Measurements from ENCODE around the gene TOR1AIP2. TPM values are rescaled to one million over a fixed set of nuclear protein-coding genes. Genes with fewer than 3 reads are reported as not detected.
A peak's percentile ranks its signal among the peaks of the same experiment; 100 is the strongest.

The TOR1AIP2 gene
- total RNA-seq, 4 donors from 2014 or later = 45.4 to 314 (median 218) TPM

DNA sequence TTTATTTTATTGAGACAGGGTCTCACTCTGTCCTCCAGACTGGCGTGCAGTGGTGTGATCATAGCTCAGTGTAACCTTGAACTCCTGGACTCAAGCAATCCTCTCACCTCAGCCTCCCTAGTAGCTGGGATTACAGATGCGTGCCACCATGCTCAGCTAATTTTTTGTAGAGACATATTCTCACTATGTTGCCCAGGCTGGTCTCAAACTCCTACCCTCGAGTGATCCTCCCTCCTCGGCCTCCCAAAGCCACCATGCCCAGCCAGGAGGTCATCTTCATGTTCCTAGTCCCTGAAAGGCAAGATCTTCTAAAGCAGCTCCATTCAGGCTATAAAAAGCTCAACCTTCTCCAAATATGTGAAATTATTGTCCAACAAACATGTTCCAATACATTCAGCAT, 53.9 kb downstream of the TOR1AIP2 start:
- H3K9me3 ChIP-seq = no peaks in the 10 kb centered on the region

DNA sequence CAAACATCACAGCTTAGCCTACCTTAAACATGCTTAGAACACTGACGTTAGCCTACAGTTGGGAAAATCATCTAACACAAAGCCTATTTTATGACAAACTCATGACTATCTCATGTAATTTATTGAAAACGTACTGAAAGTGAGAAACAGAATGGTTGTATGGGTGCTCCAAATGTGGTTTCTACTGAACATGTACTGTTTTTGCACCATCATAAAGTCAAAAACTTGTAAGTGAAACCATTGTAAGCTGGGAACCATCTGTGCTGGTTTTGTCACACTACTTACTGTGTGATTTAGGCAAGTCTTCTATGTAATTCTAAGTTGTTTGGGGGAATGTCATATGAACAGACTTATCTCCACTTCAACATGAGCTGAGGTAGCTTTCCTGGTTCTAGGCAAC, 55.5 kb downstream of the TOR1AIP2 start:
- no peaks in the 10 kb centered on the region for H3K36me3 ChIP-seq
- H3K27me3 ChIP-seq = no peaks in the 10 kb centered on the region
- H3K4me1 ChIP-seq = no peaks in the 10 kb centered on the region
- H3K4me3 ChIP-seq = no peak overlapping the region
- no peak for DNase-seq
- TF ChIP-seq, protein P1, sequence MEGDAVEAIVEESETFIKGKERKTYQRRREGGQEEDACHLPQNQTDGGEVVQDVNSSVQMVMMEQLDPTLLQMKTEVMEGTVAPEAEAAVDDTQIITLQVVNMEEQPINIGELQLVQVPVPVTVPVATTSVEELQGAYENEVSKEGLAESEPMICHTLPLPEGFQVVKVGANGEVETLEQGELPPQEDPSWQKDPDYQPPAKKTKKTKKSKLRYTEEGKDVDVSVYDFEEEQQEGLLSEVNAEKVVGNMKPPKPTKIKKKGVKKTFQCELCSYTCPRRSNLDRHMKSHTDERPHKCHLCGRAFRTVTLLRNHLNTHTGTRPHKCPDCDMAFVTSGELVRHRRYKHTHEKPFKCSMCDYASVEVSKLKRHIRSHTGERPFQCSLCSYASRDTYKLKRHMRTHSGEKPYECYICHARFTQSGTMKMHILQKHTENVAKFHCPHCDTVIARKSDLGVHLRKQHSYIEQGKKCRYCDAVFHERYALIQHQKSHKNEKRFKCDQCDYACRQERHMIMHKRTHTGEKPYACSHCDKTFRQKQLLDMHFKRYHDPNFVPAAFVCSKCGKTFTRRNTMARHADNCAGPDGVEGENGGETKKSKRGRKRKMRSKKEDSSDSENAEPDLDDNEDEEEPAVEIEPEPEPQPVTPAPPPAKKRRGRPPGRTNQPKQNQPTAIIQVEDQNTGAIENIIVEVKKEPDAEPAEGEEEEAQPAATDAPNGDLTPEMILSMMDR (IDR thresholded peaks at IDR 0.05) = no peak
- TF ChIP-seq POLR2A (IDR thresholded peaks at IDR 0.05) = no peak
- H3K27ac ChIP-seq = no peak overlapping the region
- H3K9me3 ChIP-seq = no peaks in the 10 kb centered on the region

More for the DNA sequence above, 53.9 kb downstream of the TOR1AIP2 start:
- no peaks in the 10 kb centered on the region for H3K36me3 ChIP-seq
- no peak for TF ChIP-seq POLR2A (IDR thresholded peaks at IDR 0.05)
- TF ChIP-seq, protein P1 (IDR thresholded peaks at IDR 0.05) = no peak
- H3K4me1 ChIP-seq = no peaks in the 10 kb centered on the region
- H3K4me3 ChIP-seq = no peak overlapping the region
- H3K27ac ChIP-seq = no peak overlapping the region
- H3K27me3 ChIP-seq = no peaks in the 10 kb centered on the region
- peak; percentile 2 to 15 (median 14) for DNase-seq

DNA sequence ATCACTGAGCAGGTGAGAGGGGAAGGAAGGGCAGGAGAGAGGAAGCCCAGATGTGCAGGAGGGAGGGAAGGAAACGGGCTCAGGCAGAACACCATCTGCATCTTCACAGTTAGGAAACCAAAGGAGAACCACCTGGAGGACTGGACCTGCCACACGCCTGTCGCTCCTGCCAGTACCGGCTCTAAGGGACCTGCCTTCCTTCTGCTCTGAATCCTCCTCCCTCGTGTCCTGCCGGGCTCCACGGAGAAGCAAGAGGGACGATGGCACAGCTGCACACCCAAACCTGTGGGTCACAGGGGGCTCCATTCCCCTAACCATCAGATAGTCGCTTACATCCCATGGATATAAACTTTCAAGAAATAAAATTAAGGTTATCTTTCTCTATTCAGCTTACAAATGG, 56.1 kb downstream of the TOR1AIP2 start:
- no peak overlapping the region for H3K4me3 ChIP-seq
- no peaks in the 10 kb centered on the region for H3K27me3 ChIP-seq
- TF ChIP-seq POLR2A (IDR thresholded peaks at IDR 0.05) = no peak
- TF ChIP-seq, protein P1 (IDR thresholded peaks at IDR 0.05) = no peak
- H3K4me1 ChIP-seq = no peaks in the 10 kb centered on the region
- H3K9me3 ChIP-seq = no peaks in the 10 kb centered on the region
- no peaks in the 10 kb centered on the region for H3K36me3 ChIP-seq
- H3K27ac ChIP-seq = no peak overlapping the region
- DNase-seq = peak in 2 of 3 donors; percentile 18 to 44

DNA sequence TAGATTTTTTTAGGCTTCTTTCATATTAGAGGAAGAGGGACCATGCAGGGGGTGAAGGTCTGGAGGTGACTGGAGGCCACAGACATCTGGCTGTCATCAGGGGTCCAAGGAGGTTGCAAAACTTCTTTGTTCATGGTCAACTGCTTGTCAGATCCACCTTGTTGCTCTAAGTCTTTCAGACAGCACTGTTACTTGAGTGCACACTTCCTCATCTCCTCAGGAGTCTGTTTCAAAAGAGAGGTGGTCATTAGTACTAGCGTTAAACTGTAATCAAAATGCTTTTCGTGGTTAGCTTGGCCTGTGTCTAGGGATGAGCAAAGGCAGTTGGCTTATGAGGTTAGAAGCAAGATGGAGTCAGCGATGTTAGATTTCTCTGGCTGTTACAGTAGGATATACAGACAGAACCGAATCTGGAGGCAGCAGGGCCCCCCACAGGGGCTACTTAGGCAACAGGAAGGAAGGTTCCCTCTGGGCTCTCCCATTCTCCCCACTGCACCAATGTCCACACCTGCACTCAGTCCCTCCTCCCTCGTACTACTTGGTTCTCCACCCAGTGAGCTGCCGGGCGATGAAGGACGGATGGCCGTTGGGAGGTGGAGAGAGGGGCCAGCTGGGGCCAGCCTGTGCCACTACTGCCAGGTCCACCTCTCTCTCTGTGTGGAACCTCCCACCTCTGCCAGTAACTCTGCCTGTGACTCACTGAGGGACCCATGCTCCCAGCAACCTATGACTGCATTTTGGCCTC, 57.2 kb downstream of the TOR1AIP2 start:
- Histone ChIP-seq H3K4me1 (peaks cover 0 to 4% (median under 1%) of the 10 kb centered on the region in 4 donors), H3K27me3 (no peaks in the 10 kb centered on the region), H3K9me3 (no peaks in the 10 kb centered on the region), H3K27ac (no peak overlapping the region), H3K4me3 (no peak overlapping the region), H3K36me3 (no peaks in the 10 kb centered on the region)
- TF ChIP-seq POLR2A (IDR thresholded peaks at IDR 0.05) = no peak
- TF ChIP-seq, protein P1 (IDR thresholded peaks at IDR 0.05) = no peak
- peak in 2 of 3 donors; percentile 8 to 41 for DNase-seq

DNA sequence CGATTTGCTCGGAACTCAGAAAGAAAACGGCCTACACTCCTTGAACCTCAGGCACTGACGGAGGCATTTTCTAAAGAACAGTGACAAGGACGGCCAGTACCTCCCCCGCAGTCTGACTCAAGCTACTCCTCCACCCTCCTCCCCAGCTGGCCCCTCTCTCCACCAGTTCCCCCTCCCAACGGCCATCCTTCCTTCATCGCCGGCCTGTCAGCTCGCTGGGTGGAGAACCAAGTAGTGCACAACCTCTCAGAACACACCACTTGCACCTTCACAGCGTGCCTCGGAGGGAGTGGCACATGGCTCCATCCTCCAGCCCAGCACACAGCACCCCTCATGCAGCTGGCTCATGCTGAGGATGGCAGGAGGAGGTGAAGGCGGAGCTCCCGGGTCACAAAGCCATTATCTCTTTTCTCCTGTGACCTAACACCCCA, 58.8 kb downstream of the TOR1AIP2 start:
- peaks cover 3 to 14% (median 8%) of the 10 kb centered on the region in 4 donors for H3K4me1 ChIP-seq
- no peak overlapping the region for H3K4me3 ChIP-seq
- TF ChIP-seq POLR2A (IDR thresholded peaks at IDR 0.05) = no peak
- TF ChIP-seq, protein P1 (IDR thresholded peaks at IDR 0.05) = no peak
- DNase-seq = peak in 1 of 3 donors; percentile 41
- no peaks in the 10 kb centered on the region for H3K27me3 ChIP-seq
- no peaks in the 10 kb centered on the region for H3K9me3 ChIP-seq
- H3K36me3 ChIP-seq = no peaks in the 10 kb centered on the region
- H3K27ac ChIP-seq = no peak overlapping the region
